D721Med (cell line): Measurements from ENCODE around the gene DNM2.
A peak's percentile ranks its signal among the peaks of the same experiment; 100 is the strongest.
"Not testable (repeated sequence)": the region's sequence is repeated elsewhere in the genome, so short reads cannot be mapped to it uniquely, and the experiment has no call there.

Experiments used
- DNase-seq: peaks from one replicate; pipeline ENCODE4 v3.0.0; 2011; ENCODE audit warnings: low spot score; ENCODE audit not compliant: insufficient read length
- FAIRE-seq: peaks from 2 replicates; lab custom pipeline; 2011; peaks lifted over from hg19 to GRCh38; lab: Jason Lieb, UNC
- CTCF ChIP-seq: IDR thresholded peaks from 2 replicates; pipeline ENCODE4 v1.5.1; 2012; ENCODE audit warnings: mild to moderate bottlenecking, control low read depth; ENCODE audit not compliant: insufficient read depth; ENCODE audit errors: missing control alignments

DNM2 gene

GRCh38 chr19:10717356-10718204 lies at the start of gene DNM2:
DNM2 (plus strand) TSS chr19:10718079; CDS start chr19:10718243, 164 bp downstream.
- FAIRE-seq = peak; percentile 96
- peak; percentile 89 for TF ChIP-seq CTCF
- DNase-seq = peak; percentile 81

GRCh38 chr19:10669246-10669645 lies 48.6 kb upstream of the DNM2 start:
- FAIRE-seq (no peak), DNase-seq (no peak)
- no peak for TF ChIP-seq CTCF

- no peak for TF ChIP-seq CTCF
- no peak for DNase-seq
- FAIRE-seq = no peak
These were observed 47.7 kb upstream of the DNM2 start for GRCh38 chr19:10670182-10670581.

GRCh38 chr19:10670876-10671804 lies 46.7 kb upstream of the DNM2 start:
- FAIRE-seq = no peak
- no peak for DNase-seq
- TF ChIP-seq CTCF = no peak

- not testable (repeated sequence) for FAIRE-seq, DNase-seq
These were observed 46.0 kb upstream of the DNM2 start for GRCh38 chr19:10671922-10672321.

- not testable (repeated sequence) for FAIRE-seq, DNase-seq
These were observed 42.7 kb upstream of the DNM2 start for GRCh38 chr19:10675214-10675613.

GRCh38 chr19:10677751-10678150 lies 40.1 kb upstream of the DNM2 start:
- no peak for DNase-seq
- no peak for TF ChIP-seq CTCF
- no peak for FAIRE-seq
